Kasumi-1 (cell line): Measurements from ENCODE around the gene PNMT.

Experiments used
- DNase-seq, 2 experiments: peaks; one replicate each; lab custom pipeline; 2025; lab: John Stamatoyannopoulos, UW

Gene PNMT

DNA sequence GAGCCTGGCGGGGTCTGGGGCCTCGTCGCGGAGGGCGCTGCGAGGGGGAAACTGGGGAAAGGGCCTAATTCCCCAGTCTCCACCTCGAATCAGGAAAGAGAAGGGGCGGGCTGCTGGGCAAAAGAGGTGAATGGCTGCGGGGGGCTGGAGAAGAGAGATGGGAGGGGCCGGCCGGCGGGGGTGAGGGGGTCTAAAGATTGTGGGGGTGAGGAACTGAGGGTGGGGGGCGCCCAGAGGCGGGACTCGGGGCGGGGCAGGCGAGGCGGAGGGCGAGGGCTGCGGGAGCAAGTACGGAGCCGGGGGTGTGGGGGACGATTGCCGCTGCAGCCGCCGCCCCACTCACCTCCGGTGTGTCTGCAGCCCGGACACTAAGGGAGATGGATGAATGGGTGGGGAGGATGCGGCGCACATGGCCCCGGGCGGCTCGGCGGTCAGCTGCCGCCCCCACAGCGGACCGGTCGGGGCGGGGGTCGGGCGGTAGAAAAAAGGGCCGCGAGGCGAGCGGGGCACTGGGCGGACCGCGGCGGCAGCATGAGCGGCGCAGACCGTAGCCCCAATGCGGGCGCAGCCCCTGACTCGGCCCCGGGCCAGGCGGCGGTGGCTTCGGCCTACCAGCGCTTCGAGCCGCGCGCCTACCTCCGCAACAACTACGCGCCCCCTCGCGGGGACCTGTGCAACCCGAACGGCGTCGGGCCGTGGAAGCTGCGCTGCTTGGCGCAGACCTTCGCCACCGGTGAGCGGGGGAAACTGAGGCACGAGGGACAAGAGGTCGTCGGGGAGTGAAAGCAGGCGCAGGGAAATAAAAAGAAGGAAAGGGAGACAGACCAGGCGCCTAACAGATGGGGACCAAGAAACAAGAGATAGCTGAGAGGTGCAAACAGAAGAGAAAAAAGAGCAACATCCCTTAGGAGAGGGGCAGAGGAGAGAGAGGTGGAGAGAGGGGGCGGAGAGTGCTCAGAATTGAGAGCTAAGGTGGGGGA is at the start of gene PNMT:
Gene PNMT, plus strand, starts transcription at position 509 of the 980 bp plus-strand sequence. Its CDS starts 23 bp downstream, at position 532.
- DNase-seq, result peak; percentile 37 to 49

DNA sequence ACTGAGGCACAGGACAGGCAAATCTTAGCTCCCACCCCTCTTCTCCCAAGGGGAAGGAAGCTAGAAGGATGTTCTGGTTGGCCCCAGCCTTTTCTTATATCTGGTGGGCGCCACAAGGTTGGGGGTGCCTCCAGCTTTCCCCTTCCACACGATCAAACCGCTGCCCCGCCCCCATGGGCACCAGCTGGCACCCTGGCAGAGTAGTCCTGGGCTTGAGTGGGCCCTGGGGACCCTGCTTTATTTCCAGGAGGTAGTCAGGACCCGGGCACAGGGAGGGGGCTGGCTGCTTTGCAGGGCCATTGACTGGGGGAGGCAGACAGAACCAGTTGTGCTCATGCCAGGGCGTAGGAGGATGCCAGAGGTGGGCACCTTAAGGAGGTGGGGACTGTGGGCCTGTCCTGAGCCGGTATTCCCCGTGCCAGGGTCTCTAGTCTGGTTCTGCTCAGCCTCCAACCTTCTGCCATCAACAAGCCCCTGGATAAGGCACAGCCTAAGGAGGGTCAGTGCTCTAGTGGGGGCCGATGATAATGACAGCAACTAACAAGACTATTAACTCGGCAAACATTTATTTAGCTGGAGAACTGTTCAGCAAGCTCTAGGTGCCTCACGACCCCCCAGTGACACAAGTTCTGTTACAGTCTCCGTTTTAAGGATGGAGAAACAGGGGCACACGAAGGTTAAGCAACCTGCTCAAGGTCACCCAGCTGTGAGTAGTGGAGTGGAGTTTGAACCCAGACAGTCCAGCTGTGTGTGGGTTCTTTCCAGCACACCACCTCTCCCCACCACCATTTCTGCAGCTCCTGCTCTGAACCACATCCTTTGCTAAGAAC is 49.1 kb upstream of the PNMT start:
- DNase-seq, result no peak

DNA sequence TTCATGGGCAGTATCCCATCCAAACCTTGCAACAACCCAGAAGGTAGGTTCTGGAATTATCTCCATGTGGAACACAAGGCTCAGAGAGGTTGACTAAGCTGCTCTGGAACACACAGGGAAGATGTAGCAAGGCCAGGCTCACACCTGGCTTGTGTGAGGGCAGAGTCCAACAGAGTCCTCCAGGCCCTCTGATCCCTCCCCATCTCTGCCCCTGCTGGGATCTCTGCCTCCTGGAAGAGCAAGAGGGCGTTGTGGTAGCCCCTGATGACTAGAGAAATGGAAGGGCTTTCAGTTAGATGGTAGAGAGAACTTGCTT is 48.5 kb upstream of the PNMT start:
- DNase-seq, result no peak

- peak; percentile 86 to 88 for DNase-seq
Measured at GRCh38 chr17:39621523-39622379, 46.5 kb upstream of the PNMT start.

- DNase-seq, result no peak
Measured at GRCh38 chr17:39622380-39623006, 45.8 kb upstream of the PNMT start.

DNA sequence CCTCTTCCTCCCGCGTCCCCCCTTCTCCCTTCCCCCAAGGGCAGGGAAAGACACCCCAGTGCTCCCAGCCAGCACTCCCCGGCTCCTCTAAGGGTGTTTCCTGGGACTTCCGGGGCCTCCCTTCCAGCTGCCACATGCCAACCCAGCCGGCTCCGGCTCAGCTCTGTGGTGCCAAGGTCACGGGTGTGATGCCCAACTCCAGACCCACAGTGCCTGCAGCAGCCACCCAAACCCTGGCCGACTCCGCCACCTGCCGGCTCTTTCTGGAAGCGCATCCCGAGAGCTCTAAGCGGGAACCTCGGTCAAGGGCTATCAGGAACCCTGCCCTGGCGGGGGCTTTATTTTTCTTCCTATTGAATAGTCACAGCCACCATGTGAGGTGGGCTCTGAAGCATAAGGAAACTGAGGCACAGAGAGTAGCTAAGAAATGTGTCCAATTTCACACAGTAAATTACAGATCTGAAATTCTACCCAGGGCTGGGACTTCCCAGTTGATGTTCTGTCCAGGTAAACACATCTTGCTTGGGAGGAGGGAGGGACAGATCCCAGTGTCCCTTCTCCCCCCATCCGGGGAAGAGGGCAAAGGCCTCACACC is 44.8 kb upstream of the PNMT start:
- peak; percentile 51 to 54 for DNase-seq

- no peak for DNase-seq
Measured at GRCh38 chr17:39624313-39624712, 43.9 kb upstream of the PNMT start.

GRCh38 chr17:39625198-39625785 is 43.0 kb upstream of the PNMT start:
- DNase-seq, result no peak

GRCh38 chr17:39626171-39627046 is 41.8 kb upstream of the PNMT start, which contains the start of gene PPP1R1B:
Gene PPP1R1B, plus strand, starts transcription at chr17:39626952. Its CDS starts 441 bp downstream, at chr17:39627393.
- DNase-seq, result no peak

DNA sequence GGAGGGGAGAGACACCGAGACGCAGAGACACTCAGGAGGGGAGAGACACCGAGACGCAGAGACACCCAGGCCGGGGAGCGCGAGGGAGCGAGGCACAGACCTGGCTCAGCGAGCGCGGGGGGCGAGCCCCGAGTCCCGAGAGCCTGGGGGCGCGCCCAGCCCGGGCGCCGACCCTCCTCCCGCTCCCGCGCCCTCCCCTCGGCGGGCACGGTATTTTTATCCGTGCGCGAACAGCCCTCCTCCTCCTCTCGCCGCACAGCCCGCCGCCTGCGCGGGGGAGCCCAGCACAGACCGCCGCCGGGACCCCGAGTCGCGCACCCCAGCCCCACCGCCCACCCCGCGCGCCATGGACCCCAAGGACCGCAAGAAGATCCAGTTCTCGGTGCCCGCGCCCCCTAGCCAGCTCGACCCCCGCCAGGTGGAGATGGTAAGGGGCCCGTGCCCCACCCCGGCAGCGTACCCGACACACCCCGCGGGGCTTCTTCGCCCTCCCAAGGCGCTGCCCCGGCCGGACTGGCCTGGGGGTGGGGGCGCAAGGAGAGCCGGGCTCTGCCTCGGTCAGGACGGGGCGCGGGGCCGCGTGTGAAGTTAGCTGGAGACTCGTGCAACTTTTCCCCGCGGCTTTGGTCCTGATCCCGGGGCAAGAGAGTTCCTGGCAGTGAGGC is 41.1 kb upstream of the PNMT start:
- no peak for DNase-seq

DNA sequence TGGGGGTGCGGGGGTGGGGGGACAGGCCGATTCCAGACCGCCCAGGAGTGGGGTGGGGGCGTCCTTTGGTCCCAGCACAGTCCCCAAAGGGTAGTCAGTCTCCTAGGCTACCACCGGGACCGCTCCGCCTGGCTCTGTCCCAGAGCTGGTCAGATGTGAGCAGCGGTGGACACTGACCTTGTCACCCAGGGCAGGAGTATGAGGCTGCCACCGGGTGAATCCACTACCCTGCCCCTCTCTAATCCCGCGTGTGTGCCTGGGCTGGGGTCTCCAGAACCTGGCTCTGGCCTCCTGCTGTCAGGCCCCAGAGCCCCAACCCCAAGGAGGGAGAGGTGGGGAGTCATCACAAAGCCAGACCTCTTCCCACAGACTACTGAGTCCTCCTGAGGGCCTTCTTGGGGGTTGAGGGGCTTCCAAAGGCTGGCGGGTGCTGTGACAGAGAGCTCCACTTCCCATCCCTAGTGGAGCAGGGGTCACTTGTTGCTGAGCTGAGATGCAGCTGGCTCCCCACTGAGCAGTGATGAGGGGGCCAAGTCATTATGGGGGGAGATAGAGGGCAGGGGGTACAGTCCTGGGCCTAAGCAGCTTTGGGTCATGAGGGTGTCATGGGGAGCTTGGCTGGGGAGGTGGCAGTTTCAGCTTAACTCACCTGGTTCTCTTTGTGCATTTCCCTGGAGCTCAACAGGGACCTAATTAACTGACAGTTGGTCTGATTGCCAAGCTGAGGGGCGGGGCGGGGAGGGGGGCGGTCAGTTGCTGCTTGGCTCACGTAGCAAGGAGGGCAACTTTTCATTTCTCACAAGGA is 40.3 kb upstream of the PNMT start:
- no peak for DNase-seq

DNA sequence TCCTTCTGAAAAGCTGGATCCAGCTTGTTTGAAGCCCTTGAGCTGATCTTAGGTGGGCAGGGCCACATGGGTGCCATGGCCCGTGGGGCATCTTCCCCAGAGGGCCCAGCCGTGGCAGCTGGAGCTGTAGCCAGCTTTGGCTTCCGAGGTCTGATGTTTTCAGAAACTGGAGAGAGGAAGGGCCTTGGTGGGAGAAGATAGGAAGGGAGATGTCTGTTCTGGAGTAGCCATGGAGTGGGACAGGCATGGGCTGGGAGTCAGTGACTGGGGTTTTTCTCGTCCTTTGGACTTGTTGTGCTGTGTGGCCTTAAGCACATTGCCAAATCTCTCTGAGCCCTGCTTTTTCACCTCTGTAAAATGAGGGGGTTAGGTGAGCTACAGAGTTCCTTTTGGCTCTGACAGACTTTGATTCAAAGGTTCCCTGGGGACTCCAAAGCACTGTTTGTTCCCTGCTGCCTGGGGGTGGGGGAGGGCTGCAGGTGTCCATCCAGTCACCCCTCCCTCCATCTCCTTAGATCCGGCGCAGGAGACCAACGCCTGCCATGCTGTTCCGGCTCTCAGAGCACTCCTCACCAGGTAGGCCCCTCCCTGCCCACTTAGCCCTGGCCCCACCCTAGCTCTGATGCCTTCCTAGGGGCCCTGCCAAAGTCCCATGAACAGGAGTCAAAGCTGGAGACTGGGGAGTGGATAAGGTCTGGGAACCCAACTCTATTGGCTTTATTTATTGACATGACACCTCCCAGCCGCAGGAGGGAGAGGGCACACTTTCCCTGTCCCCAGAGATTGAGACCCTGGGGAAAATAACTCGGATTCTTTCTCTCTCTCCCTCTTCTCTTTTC is 39.4 kb upstream of the PNMT start:
- no peak for DNase-seq

GRCh38 chr17:39629494-39629880 is 38.8 kb upstream of the PNMT start:
- DNase-seq, result no peak

DNA sequence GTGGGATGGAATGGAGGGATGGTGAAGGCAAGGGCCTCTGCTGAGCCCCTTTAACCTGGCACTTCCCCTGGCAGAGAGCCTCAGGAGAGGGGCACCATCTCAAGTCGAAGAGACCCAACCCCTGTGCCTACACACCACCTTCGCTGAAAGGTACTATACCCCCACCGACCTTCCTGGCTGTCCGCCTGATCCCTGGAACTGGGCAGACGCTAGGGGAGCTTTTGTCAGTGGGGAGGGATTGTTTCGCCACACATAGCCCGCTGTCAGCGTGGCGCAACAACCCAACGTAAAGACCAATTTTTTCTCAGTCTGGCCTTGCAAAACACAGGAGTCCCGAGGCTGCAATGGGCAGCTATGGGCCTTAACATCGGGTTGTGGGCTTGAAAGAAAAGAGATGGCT is 38.4 kb upstream of the PNMT start:
- no peak for DNase-seq

GRCh38 chr17:39631403-39631802 is 36.9 kb upstream of the PNMT start:
- DNase-seq, result no peak

DNA sequence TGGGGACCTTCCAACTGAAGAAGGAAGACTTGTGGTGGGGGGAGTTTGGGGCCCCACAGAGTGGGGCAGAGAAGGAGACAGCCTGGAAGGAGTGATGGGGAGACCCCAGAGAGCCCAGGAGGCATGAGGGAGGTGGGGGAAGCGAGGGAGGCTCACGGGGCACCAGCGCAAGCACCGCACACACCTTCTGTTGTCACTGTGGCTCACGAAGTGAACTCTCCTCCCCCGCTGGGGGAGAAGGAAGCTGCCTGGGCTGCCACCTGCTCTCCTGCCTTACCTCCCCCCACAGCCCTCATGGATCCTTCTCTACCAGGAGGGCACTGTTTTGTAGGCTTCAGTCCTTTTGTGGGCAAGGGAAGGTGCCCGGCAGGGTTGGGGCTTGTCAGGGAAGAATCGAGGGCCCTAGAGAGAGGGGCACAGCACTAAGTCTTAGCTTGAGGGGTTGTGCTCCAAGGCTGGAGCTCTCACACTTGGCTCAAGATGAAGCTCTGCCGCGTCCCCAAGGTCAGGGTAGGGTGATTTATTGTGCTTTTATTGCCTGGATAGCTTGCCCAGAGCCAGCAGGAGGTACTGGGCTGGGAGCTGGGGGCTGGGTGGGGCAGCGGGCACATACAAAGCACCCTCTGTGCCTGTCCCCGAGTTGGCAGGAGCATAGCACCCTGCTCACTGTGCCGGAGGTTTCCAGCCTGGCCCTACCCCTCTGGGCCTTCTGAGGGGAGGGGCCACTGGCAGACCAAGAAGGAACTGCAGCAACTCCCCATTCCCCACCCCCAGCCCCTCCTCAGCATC is 35.9 kb upstream of the PNMT start:
- DNase-seq, result no peak
